Body of pancreas (tissue), 4 donors: ENCODE measurements around the gene PHYHIPL.

Experiments used
- CTCF ChIP-seq, 7 experiments: fragments of 450-650 bp in 4 of 7; fragments of 200-600 bp in 3 of 7; sonication (generic) in 3 of 7; IDR thresholded peaks; one replicate each; pipeline ENCODE4 v1.5.1; 2016 to 2019; ENCODE audit warnings: antibody characterized with exemption in 7 of 7
- POLR2A ChIP-seq, 3 donors: fragments of 450-650 bp; IDR thresholded peaks; one replicate each; pipeline ENCODE4 v1.6.1; 2016; ENCODE audit warnings: antibody characterized with exemption in 3 of 3, mild to moderate bottlenecking in 2 of 3

- TF ChIP-seq CTCF (IDR thresholded peaks at IDR 0.05), result no peak
- TF ChIP-seq POLR2A (IDR thresholded peaks at IDR 0.05), result no peak
Measured at GRCh38 chr10:59281861-59282260, 105.4 kb downstream of the PHYHIPL start.
